KMS-11 (cell line): ENCODE measurements around the gene THRB.

Experiments used
- H2AFZ ChIP-seq: fragments of 200-600 bp; sonication (generic); 2 replicates; pipeline ENCODE4 v1.6.1; 2016; ENCODE audit warnings: antibody characterized with exemption, mixed run types, low read depth
- H3K27ac ChIP-seq: fragments of 200-600 bp; sonication (generic); 2 replicates; pipeline ENCODE4 v1.6.1; 2016; ENCODE audit warnings: mild to moderate bottlenecking, mixed run types
- H3K27me3 ChIP-seq: fragments of 200-600 bp; sonication (generic); 2 replicates; pipeline ENCODE4 v1.6.1; 2017; ENCODE audit warnings: mild to moderate bottlenecking, low read depth, mixed run types, moderate library complexity; ENCODE audit not compliant: insufficient read depth
- H3K36me3 ChIP-seq: fragments of 200-600 bp; sonication (generic); 2 replicates; pipeline ENCODE4 v1.6.1; 2017; ENCODE audit warnings: mild to moderate bottlenecking, mixed run types; ENCODE audit not compliant: insufficient read depth
- H3K4me1 ChIP-seq: fragments of 200-600 bp; sonication (generic); 2 replicates; pipeline ENCODE4 v1.6.1; 2016; ENCODE audit warnings: mild to moderate bottlenecking, low read depth, mixed run types; ENCODE audit not compliant: poor library complexity, severe bottlenecking
- H3K4me2 ChIP-seq: fragments of 200-600 bp; sonication (generic); 2 replicates; pipeline ENCODE4 v1.7.0; 2016; ENCODE audit warnings: mild to moderate bottlenecking, mixed run types
- H3K4me3 ChIP-seq: fragments of 200-600 bp; sonication (generic); IDR thresholded peaks from 2 replicates; pipeline ENCODE4 v1.6.1; 2017; ENCODE audit warnings: low read depth, low read length, mixed read lengths; ENCODE audit not compliant: insufficient read depth
- H3K79me2 ChIP-seq: fragments of 200-600 bp; sonication (generic); 2 replicates; pipeline ENCODE4 v1.6.1; 2016; ENCODE audit warnings: low read depth, mixed run types; ENCODE audit not compliant: insufficient read depth
- H3K9ac ChIP-seq: fragments of 200-600 bp; sonication (generic); 2 replicates; pipeline ENCODE4 v1.6.1; 2016; ENCODE audit warnings: mild to moderate bottlenecking, mixed run types
- H4K20me1 ChIP-seq: fragments of 200-600 bp; sonication (generic); 2 replicates; pipeline ENCODE4 v1.6.1; 2016; ENCODE audit warnings: mild to moderate bottlenecking, mixed run types; ENCODE audit not compliant: insufficient read depth
- CTCF ChIP-seq: fragments of 200-600 bp; sonication (generic); conservative IDR thresholded peaks from 2 replicates; pipeline ENCODE4 v1.6.1; 2017; ENCODE audit warnings: low read depth, mild to moderate bottlenecking, antibody characterized with exemption, low read length, moderate library complexity, mixed read lengths

Gene THRB

DNA sequence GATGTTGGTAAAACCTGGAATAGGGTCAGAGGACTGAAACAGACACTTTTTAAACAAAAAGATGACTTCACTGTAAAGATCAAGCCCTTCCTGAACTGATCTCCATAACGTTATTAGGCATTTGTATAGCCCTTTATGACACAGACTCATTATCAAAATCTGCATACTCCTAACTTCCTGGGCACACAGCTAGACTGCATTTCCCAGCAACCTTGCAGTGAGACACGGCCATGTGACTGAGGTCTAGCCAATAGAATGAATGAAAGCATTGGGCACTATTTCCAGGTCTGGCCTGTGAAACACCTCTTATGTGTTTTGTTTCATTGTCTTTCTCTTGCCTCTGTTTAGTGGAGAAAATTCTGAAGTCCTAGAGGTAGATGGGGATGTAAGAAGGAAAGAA, 279.1 kb downstream of the THRB start:
- TF ChIP-seq CTCF: no peak

GRCh38 chr3:24211381-24211780, 283.3 kb downstream of the THRB start:
- H3K27ac ChIP-seq: no peak overlapping the region
- no peak for TF ChIP-seq CTCF
- H3K79me2 ChIP-seq: no peaks in the 10 kb centered on the region
- H3K4me2 ChIP-seq: no peak overlapping the region
- H2AFZ ChIP-seq: no peak overlapping the region
- no peaks in the 10 kb centered on the region for H4K20me1 ChIP-seq
- H3K9ac ChIP-seq: no peak overlapping the region
- no peaks in the 10 kb centered on the region for H3K4me1 ChIP-seq
- H3K27me3 ChIP-seq: no peaks in the 10 kb centered on the region
- no peaks in the 10 kb centered on the region for H3K36me3 ChIP-seq
- no peak overlapping the region for H3K4me3 ChIP-seq

More for the DNA sequence above, 279.1 kb downstream of the THRB start:
- no peaks in the 10 kb centered on the region for H4K20me1 ChIP-seq
- no peak overlapping the region for H3K27ac ChIP-seq
- no peaks in the 10 kb centered on the region for H3K79me2 ChIP-seq
- H3K4me2 ChIP-seq: no peak overlapping the region
- no peak overlapping the region for H3K4me3 ChIP-seq
- H3K4me1 ChIP-seq: no peaks in the 10 kb centered on the region
- no peak overlapping the region for H2AFZ ChIP-seq
- no peaks in the 10 kb centered on the region for H3K27me3 ChIP-seq
- H3K36me3 ChIP-seq: no peaks in the 10 kb centered on the region
- H3K9ac ChIP-seq: no peak overlapping the region

DNA sequence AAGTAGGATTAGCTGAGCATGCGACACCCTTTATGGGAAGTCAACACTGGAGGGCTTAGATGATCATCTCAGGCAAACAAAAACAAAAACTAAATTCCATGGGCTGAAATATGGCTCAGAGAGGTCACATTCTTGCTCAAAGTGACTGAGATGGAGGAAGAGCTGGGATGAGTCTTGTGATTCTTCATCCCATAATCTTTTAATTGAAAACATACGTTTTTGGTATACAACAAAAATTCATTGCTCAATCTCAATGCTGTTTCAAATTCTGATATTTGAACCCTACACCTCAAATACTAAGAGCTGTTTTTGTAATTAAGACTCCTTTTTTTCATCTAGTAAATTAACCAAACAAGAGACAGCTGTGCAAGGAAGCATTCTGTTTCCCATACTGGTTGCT, 292.6 kb downstream of the THRB start:
- H3K9ac ChIP-seq: no peak overlapping the region
- no peak overlapping the region for H3K27ac ChIP-seq
- no peaks in the 10 kb centered on the region for H3K79me2 ChIP-seq
- H2AFZ ChIP-seq: no peak overlapping the region
- H3K4me2 ChIP-seq: no peak overlapping the region
- TF ChIP-seq CTCF: no peak
- no peaks in the 10 kb centered on the region for H3K27me3 ChIP-seq
- no peak overlapping the region for H3K4me3 ChIP-seq
- H3K36me3 ChIP-seq: no peaks in the 10 kb centered on the region
- no peaks in the 10 kb centered on the region for H3K4me1 ChIP-seq
- no peaks in the 10 kb centered on the region for H4K20me1 ChIP-seq

DNA sequence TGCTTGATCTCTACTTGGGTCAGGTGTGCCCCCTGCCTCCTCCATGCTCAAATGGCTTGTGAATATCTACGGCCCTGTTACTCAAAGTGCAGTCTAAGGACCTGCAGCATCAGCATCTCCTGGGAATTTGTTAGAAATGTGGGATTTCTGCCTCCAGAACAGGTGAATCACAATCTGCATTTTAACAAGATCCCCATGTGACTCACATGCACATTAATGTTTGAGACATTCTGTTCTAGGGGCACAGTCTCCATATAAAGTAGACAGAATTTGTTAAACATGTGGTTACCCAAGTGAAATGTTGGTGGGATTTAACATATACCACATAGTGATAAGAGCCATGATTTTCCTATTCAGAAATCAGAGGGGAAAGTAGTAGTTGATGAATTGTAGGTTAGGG, 293.3 kb downstream of the THRB start:
- Histone ChIP-seq H3K4me1 (no peaks in the 10 kb centered on the region), H3K27ac (no peak overlapping the region), H3K4me2 (no peak overlapping the region)

More for the DNA sequence above, 293.3 kb downstream of the THRB start:
- Histone ChIP-seq H4K20me1 (no peaks in the 10 kb centered on the region), H3K79me2 (no peaks in the 10 kb centered on the region), H3K36me3 (no peaks in the 10 kb centered on the region), H3K9ac (no peak overlapping the region), H2AFZ (no peak overlapping the region), H3K4me3 (no peak overlapping the region), H3K27me3 (no peaks in the 10 kb centered on the region)
- no peak for TF ChIP-seq CTCF
